RWPE2 (cell line): ENCODE results near the gene AFG3L2.

Experiments
- ATAC-seq: fragments of 200-7000 bp; cut with Tn5 transposase; 3 replicates; pipeline ENCODE4 v1.9.1; 2021; ENCODE audit warnings: low read depth
- DNase-seq: peaks from one replicate; pipeline ENCODE4 v3.0.0-alpha.2; 2020; ENCODE audit warnings: low spot score
- H3K27ac ChIP-seq: fragments of 450-650 bp; 2 replicates; pipeline ENCODE4 v1.5.1; 2017; ENCODE audit warnings: mild to moderate bottlenecking; ENCODE audit not compliant: poor library complexity, severe bottlenecking
- H3K27me3 ChIP-seq: fragments of 250-450 bp; sonication (Bioruptor Pico); 2 replicates; pipeline ENCODE4 v1.5.1; 2021; ENCODE audit warnings: mild to moderate bottlenecking, moderate library complexity; ENCODE audit not compliant: insufficient read depth, poor library complexity, severe bottlenecking
- H3K36me3 ChIP-seq: fragments of 250-450 bp; sonication (Bioruptor Pico); 2 replicates; pipeline ENCODE4 v1.5.1; 2020; ENCODE audit warnings: low read depth, mild to moderate bottlenecking, moderate library complexity
- H3K4me1 ChIP-seq: fragments of 250-450 bp; sonication (Bioruptor Pico); 2 replicates; pipeline ENCODE4 v1.5.1; 2021; ENCODE audit warnings: mild to moderate bottlenecking, moderate library complexity; ENCODE audit not compliant: insufficient read depth, poor library complexity, severe bottlenecking
- H3K4me3 ChIP-seq: fragments of 250-450 bp; sonication (Bioruptor Pico); 2 replicates; pipeline ENCODE4 v1.5.1; 2021; ENCODE audit warnings: mild to moderate bottlenecking, moderate library complexity; ENCODE audit not compliant: severe bottlenecking
- H3K9me3 ChIP-seq: fragments of 250-450 bp; sonication (Bioruptor Pico); 2 replicates; pipeline ENCODE4 v1.5.1; 2021; ENCODE audit warnings: mild to moderate bottlenecking, moderate library complexity; ENCODE audit not compliant: severe bottlenecking
- TF ChIP-seq, protein P1 (sequence below): fragments of 450-650 bp; IDR thresholded peaks from one replicate; pipeline ENCODE4 v1.5.1; 2017; ENCODE audit warnings: mild to moderate bottlenecking, moderate library complexity; ENCODE audit not compliant: poor library complexity, severe bottlenecking

AFG3L2 gene

DNA sequence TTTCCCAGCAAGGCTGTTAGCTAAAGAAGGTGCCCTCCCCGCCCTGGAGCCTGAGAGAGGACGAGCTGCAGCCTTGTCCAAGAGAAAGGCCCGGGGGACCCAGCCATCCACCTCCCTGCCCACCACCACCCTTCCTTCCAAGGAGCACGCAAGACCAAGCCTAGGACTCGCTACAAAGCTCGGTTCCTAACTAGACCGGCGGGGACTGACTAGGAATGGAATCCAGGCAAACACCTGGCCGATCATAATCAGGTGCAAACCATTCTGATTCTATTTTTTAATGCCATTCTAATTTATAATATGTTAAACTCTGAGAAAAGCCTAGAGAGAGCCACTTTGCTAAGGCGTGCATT is 88.6 kb downstream of the AFG3L2 start:
- DNase-seq (no peak), ATAC-seq (peak; percentile 5; the same call in 2 of the 3 replicates)
- H3K27ac ChIP-seq = peak overlapping the region; percentile 86
- TF ChIP-seq, protein P1, sequence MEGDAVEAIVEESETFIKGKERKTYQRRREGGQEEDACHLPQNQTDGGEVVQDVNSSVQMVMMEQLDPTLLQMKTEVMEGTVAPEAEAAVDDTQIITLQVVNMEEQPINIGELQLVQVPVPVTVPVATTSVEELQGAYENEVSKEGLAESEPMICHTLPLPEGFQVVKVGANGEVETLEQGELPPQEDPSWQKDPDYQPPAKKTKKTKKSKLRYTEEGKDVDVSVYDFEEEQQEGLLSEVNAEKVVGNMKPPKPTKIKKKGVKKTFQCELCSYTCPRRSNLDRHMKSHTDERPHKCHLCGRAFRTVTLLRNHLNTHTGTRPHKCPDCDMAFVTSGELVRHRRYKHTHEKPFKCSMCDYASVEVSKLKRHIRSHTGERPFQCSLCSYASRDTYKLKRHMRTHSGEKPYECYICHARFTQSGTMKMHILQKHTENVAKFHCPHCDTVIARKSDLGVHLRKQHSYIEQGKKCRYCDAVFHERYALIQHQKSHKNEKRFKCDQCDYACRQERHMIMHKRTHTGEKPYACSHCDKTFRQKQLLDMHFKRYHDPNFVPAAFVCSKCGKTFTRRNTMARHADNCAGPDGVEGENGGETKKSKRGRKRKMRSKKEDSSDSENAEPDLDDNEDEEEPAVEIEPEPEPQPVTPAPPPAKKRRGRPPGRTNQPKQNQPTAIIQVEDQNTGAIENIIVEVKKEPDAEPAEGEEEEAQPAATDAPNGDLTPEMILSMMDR = no peak
- H3K4me1 ChIP-seq = peaks cover 13% of the 10 kb centered on the region
- no peaks in the 10 kb centered on the region for H3K27me3 ChIP-seq
- H3K4me3 ChIP-seq = peak overlapping the region; percentile 29
- H3K9me3 ChIP-seq = no peaks in the 10 kb centered on the region
- no peaks in the 10 kb centered on the region for H3K36me3 ChIP-seq

DNA sequence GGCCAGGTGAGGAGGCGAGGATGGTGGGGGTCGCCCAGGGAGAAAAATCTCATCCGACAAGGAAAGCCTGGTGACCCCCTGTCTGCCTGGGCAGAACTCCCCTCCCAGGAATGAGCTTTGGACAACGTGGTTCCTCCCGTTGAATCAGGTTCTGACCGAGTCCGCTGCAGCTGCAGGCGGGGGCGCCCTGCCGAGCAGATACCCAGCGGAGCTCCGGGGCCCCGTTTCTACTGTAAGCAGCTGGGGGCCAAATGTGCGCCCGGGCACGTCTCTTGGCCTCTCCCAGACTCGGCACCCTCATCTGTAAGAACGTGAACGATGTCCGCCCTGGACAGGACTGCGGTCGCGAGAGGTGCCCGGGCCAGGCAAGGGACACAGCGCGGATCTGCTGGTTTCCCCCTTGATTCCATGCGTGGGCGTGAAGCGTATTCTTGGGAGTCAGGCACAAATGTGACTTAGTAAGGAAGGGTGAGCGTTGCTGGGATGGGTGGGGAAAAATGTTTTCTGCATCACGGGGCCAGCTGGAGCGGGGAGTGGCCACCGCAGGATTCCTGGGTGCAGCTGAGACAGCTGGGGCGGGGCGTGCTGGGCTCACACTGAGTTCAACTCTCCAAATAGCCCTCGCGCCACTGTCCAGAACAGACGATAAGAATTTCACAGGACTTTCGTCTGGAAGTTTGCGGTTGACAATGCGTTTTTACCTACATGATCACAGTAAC is 89.2 kb downstream of the AFG3L2 start:
- no peaks in the 10 kb centered on the region for H3K9me3 ChIP-seq
- H3K4me1 ChIP-seq = peaks cover 17% of the 10 kb centered on the region
- TF ChIP-seq, protein P1 = peak; percentile 14
- H3K27ac ChIP-seq = peak overlapping the region; percentile 86
- H3K4me3 ChIP-seq = peak overlapping the region; percentile 29
- H3K27me3 ChIP-seq = no peaks in the 10 kb centered on the region
- DNase-seq = peak; percentile 93
- no peaks in the 10 kb centered on the region for H3K36me3 ChIP-seq
- ATAC-seq = peak; percentile 84

GRCh38 chr18:12287131-12287681 is 89.8 kb downstream of the AFG3L2 start:
- H3K4me1 ChIP-seq = peaks cover 23% of the 10 kb centered on the region
- H3K9me3 ChIP-seq = no peaks in the 10 kb centered on the region
- DNase-seq = no peak
- peak; percentile 57 for ATAC-seq
- TF ChIP-seq, protein P1 = no peak
- peak overlapping the region; percentile 29 for H3K4me3 ChIP-seq
- H3K36me3 ChIP-seq = no peaks in the 10 kb centered on the region
- H3K27ac ChIP-seq = peak overlapping the region; percentile 86
- H3K27me3 ChIP-seq = no peaks in the 10 kb centered on the region

DNA sequence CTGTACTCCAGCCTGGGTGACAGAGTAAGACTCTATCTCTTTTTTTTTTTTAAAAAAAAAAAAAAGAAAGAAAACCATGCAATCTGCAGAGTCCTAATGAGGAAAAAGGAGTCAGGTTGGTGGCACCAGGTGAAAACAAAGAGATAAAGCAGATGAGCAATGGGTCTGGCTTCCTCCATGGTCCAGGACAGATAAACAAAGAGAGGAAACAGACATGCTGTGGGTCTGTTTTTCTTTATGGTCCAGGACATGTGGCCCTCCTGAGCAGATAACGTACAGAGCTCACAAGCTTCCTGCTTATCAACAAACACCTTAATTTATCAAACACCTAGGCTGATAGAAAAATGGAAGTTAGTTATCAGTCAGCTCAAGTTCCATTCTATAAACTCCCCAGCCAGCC is 93.4 kb downstream of the AFG3L2 start:
- TF ChIP-seq, protein P1 = no peak
- H3K27ac ChIP-seq = peak overlapping the region; percentile 86
- H3K36me3 ChIP-seq = no peaks in the 10 kb centered on the region
- H3K4me3 ChIP-seq = no peak overlapping the region
- no peak for DNase-seq
- H3K9me3 ChIP-seq = no peaks in the 10 kb centered on the region
- ATAC-seq = no peak
- H3K27me3 ChIP-seq = no peaks in the 10 kb centered on the region
- H3K4me1 ChIP-seq = peaks cover 40% of the 10 kb centered on the region

DNA sequence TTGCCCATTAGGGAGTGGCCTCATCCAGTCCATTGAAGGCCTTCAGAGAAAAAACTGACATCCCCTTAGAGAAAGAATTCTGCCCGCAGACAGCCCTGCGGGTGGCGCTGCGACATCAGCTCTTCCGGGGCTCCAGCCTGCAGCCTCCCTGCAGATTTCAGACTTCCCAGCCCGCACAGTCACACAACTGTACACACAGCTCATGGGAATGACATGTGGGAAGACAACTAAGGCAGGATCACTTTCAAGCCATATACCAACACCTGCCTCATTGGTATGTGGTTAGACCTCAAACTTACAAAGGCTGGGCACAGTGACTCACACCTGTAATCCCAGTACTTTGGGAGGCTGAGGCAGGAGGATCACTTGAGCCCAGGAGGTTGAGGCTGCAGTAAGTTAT is 93.8 kb downstream of the AFG3L2 start:
- Histone ChIP-seq H3K36me3 (no peaks in the 10 kb centered on the region), H3K27me3 (no peaks in the 10 kb centered on the region), H3K4me3 (no peak overlapping the region), H3K27ac (peak overlapping the region; percentile 86), H3K4me1 (peaks cover 40% of the 10 kb centered on the region), H3K9me3 (no peaks in the 10 kb centered on the region)
- ATAC-seq (no peak), DNase-seq (no peak)
- TF ChIP-seq, protein P1 = no peak
